Hepatocyte (in vitro differentiated cells): ENCODE data around the gene PTPRCAP.

Experiments used
- CTCF ChIP-seq: fragments of 200-600 bp; sonication (generic); IDR thresholded peaks from 2 replicates; pipeline ENCODE4 v1.5.1; 2016; ENCODE audit warnings: antibody characterized with exemption, mild to moderate bottlenecking; ENCODE audit not compliant: poor library complexity
- EZH2phosphoT487 ChIP-seq: fragments of 200-600 bp; sonication (generic); IDR thresholded peaks from one replicate; pipeline ENCODE4 v1.6.1; 2018; ENCODE audit warnings: antibody characterized with exemption, mild to moderate bottlenecking, low read depth, moderate library complexity; ENCODE audit not compliant: unreplicated experiment, severe bottlenecking

GRCh38 chr11:67448220-67448609 lies 10.7 kb upstream of the PTPRCAP start:
- TF ChIP-seq CTCF, result no peak
- no peak for TF ChIP-seq EZH2phosphoT487
